ENCODE results near the gene ZNF565. TPM values are rescaled to one million over a fixed set of nuclear protein-coding genes. Genes with fewer than 3 reads are reported as not detected.

ZNF565 gene
- 5.7 TPM for total RNA-seq
- polyA plus RNA-seq = 1 to 10 TPM; 1.0 to 3.5 (median 2.4) TPM

DNA sequence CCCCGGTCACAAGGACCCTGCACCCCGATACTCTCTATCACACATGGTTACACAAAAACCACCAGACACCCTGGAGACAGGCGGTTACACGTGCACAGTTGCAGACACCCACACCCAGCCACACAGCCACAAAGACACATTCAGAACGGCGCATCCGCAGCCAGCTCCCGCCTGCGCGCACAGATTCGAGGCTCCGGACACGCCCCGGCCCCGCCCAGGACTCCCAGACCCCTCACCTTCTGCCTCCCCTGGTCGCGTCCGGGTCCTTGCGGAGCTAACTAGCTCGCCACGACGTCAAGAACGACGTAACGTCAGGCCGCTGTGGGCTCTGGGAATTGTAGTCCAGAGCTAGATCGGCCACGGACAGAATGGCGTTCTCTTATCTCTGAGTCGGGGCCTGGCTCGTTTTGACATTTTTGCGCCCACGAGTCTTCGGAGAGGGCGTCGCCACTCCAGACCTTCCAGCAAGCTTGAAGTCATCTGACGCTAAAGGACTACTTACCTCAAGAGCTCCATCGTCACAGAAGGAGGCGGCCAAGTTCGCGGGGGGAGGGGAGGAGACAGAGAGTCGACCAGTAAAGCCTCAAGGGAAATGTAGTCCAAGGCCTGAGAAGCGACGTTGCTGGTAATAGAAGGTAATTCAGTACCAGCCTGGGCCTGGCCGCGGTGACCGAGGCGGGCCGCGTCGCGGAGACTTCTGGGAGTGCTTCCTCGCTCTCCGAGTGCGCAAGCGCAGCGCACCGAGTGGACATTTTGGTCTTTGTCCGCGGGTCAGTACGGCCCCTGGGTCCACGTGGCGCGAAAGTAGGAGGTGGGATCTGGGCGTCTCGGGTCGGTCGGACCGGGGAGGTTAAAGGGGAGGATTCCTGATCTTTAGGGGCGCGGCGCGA is at the start of gene ZNF565, which contains the start of gene ZNF146:
ZNF565 (minus strand) TSS at position 280 of the 890 bp plus-strand sequence. CDS start 12,680 bp downstream, outside the sequence.
ZNF146 (plus strand) TSS at position 721 of the 890 bp plus-strand sequence. CDS start 21,335 bp downstream, outside the sequence.
- Histone ChIP-seq H3K36me3 (ENCODE audit: control insufficient read depth, insufficient read depth, low read length) (peaks cover 10% of the 10 kb centered on the region), H3K4me1 (ENCODE audit: control insufficient read depth, insufficient read depth, low read length, poor library complexity, severe bottlenecking) (peaks cover 18% of the 10 kb centered on the region), H3K4me3 (ENCODE audit: low read depth, low read length) (peak within 1 kb of the TSS; percentile 97), H3K27ac (ENCODE audit: insufficient read depth, low read length, poor library complexity, severe bottlenecking) (peak within 1 kb of the TSS; percentile 96), H3K9me3 (ENCODE audit: control insufficient read depth in 2 of 2, low read length in 2 of 2) (peaks cover 3 to 5% of the 10 kb centered on the region in 2 experiments), H3K27me3 (ENCODE audit: control insufficient read depth, insufficient read depth, low read length) (no peaks in the 10 kb centered on the region)
- ATAC-seq (ENCODE audit: low read depth in 2 of 2) = peak; percentile 89 to 92
- peak; percentile 93 to 99 (median 97) for DNase-seq
- peaks cover 0 to 7% (median 0%) of the 10 kb centered on the region in 7 donors for H3K9me3 Mint-ChIP-seq
- H3K27ac Mint-ChIP-seq = no peak within 1 kb of the TSS
- no peaks in the 10 kb centered on the region for H3K27me3 Mint-ChIP-seq
- peaks cover 14% of the 10 kb centered on the region for H3K36me3 Mint-ChIP-seq
- H3K4me3 Mint-ChIP-seq = no peak within 1 kb of the TSS
- peaks cover 0 to 26% (median 13%) of the 10 kb centered on the region in 4 donors for H3K4me1 Mint-ChIP-seq

GRCh38 chr19:36259211-36259610 is 44.7 kb upstream of the ZNF565 start:
- Histone ChIP-seq H3K27ac (ENCODE audit: insufficient read depth, low read length, poor library complexity, severe bottlenecking) (no peak overlapping the region), H3K4me1 (ENCODE audit: control insufficient read depth, insufficient read depth, low read length, poor library complexity, severe bottlenecking) (no peaks in the 10 kb centered on the region), H3K4me3 (ENCODE audit: low read depth, low read length) (no peak overlapping the region), H3K36me3 (ENCODE audit: control insufficient read depth, insufficient read depth, low read length) (no peaks in the 10 kb centered on the region), H3K9me3 (ENCODE audit: control insufficient read depth in 2 of 2, low read length in 2 of 2) (peaks cover 0 to 23% of the 10 kb centered on the region in 2 experiments), H3K27me3 (ENCODE audit: control insufficient read depth, insufficient read depth, low read length) (no peaks in the 10 kb centered on the region)
- ATAC-seq (ENCODE audit: low read depth in 2 of 2) (no peak), DNase-seq (no peak)
- no peak overlapping the region for H3K4me3 Mint-ChIP-seq
- H3K36me3 Mint-ChIP-seq = peaks cover 4% of the 10 kb centered on the region
- no peak overlapping the region for H3K27ac Mint-ChIP-seq
- peaks cover 0 to 3% (median 0%) of the 10 kb centered on the region in 4 donors for H3K4me1 Mint-ChIP-seq
- peaks cover 0 to 16% (median 10%) of the 10 kb centered on the region in 7 donors for H3K9me3 Mint-ChIP-seq
- no peaks in the 10 kb centered on the region for H3K27me3 Mint-ChIP-seq

DNA sequence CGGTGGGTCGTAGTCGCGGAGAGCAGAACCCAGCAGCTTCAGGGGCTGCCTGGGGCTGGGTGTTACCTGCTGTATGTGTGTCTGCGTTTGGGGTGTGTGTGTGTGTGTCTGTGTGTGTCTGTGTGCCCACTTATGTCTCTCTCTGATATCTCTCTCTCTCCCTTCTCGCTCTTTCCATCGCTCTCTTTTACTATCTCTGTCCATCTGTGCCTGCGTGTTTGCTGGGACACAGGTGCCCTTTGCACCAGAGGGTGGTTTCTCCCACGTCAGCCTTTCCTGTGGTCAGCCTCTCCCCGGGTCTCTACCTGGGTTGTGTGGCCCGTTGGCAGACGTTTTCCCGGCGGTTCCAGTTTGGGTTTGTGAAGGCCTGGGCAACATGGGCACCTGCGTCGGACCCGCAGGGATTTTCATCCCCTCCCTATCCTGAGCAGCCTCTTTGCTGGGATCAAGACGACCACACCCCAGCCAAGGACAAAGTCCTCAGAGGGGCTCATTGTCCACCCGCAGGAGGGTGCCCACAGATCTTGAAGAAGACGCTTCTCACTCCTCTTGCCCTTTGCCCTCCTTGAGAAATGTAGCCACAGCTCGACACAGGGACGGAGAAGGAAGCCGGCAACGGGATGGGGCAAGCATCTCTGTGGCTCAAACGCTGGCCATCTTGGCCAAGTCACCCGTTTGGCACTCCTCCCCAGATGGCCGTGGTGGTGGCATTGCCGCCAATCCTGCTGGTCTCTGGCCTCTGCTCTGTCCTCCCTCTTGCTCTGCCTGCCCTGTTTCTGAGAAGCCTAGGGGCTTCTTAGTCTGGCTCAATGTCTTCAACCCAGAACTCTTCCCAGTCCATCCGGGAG is 43.8 kb upstream of the ZNF565 start:
- ATAC-seq (ENCODE audit: low read depth in 2 of 2) = no peak
- H3K9me3 ChIP-seq (ENCODE audit: control insufficient read depth in 2 of 2, low read length in 2 of 2) = peaks cover 0 to 23% of the 10 kb centered on the region in 2 experiments
- no peak overlapping the region for H3K4me3 ChIP-seq (ENCODE audit: low read depth, low read length)
- DNase-seq = no peak
- H3K27me3 ChIP-seq (ENCODE audit: control insufficient read depth, insufficient read depth, low read length) = no peaks in the 10 kb centered on the region
- Mint-ChIP-seq H3K27ac (no peak overlapping the region), H3K4me1 (peaks cover 0 to 3% (median 0%) of the 10 kb centered on the region in 4 donors), H3K36me3 (peaks cover 4% of the 10 kb centered on the region), H3K9me3 (peaks cover 0 to 17% (median 9%) of the 10 kb centered on the region in 7 donors), H3K4me3 (no peak overlapping the region), H3K27me3 (no peaks in the 10 kb centered on the region)
- H3K27ac ChIP-seq (ENCODE audit: insufficient read depth, low read length, poor library complexity, severe bottlenecking) = no peak overlapping the region
- no peaks in the 10 kb centered on the region for H3K36me3 ChIP-seq (ENCODE audit: control insufficient read depth, insufficient read depth, low read length)
- no peaks in the 10 kb centered on the region for H3K4me1 ChIP-seq (ENCODE audit: control insufficient read depth, insufficient read depth, low read length, poor library complexity, severe bottlenecking)

GRCh38 chr19:36257520-36257876 is 43.0 kb upstream of the ZNF565 start:
- Histone ChIP-seq H3K9me3 (ENCODE audit: control insufficient read depth in 2 of 2, low read length in 2 of 2) (peaks cover 0 to 23% of the 10 kb centered on the region in 2 experiments), H3K27me3 (ENCODE audit: control insufficient read depth, insufficient read depth, low read length) (no peaks in the 10 kb centered on the region), H3K27ac (ENCODE audit: insufficient read depth, low read length, poor library complexity, severe bottlenecking) (no peak overlapping the region), H3K4me3 (ENCODE audit: low read depth, low read length) (no peak overlapping the region), H3K36me3 (ENCODE audit: control insufficient read depth, insufficient read depth, low read length) (no peaks in the 10 kb centered on the region), H3K4me1 (ENCODE audit: control insufficient read depth, insufficient read depth, low read length, poor library complexity, severe bottlenecking) (no peaks in the 10 kb centered on the region)
- peaks cover 0 to 3% (median 0%) of the 10 kb centered on the region in 4 donors for H3K4me1 Mint-ChIP-seq
- H3K27me3 Mint-ChIP-seq = no peaks in the 10 kb centered on the region
- H3K27ac Mint-ChIP-seq = no peak overlapping the region
- ATAC-seq (ENCODE audit: low read depth in 2 of 2) (no peak), DNase-seq (no peak)
- peaks cover 4% of the 10 kb centered on the region for H3K36me3 Mint-ChIP-seq
- peaks cover 0 to 14% (median 7%) of the 10 kb centered on the region in 7 donors for H3K9me3 Mint-ChIP-seq
- no peak overlapping the region for H3K4me3 Mint-ChIP-seq

DNA sequence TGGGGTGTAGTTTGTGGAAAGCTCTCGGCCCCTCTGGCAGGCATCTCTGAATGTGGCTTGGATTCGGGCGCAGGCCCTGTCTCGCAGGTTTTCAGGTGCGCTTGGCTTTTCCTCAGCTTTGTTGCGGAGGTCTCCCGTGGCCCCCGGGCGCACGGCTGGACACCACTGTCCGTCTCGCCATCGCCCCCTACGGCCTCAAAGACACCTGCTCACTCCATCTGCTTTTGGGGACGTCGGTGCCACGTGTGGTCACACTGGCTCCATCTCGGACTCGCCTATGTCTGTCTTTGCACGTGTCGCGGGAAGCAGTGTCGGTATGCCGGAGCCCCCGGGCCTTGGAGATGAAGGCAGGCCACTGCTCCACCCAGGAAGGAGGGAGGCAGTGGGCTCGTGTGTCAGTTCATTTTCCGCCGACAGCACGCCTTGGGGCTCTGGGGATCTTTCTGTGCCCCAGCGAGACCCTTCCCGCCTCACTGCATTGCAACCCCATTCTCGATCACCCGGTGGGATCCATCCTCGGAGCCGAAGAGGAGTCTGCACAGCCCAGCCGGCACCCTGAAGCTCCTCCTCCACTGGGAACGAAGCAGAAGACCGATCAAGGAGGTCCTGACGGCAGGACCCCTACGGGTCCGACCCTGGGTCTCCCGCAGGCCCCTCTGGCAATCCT is 42.5 kb upstream of the ZNF565 start:
- Histone ChIP-seq H3K27me3 (ENCODE audit: control insufficient read depth, insufficient read depth, low read length) (no peaks in the 10 kb centered on the region), H3K4me1 (ENCODE audit: control insufficient read depth, insufficient read depth, low read length, poor library complexity, severe bottlenecking) (no peaks in the 10 kb centered on the region), H3K27ac (ENCODE audit: insufficient read depth, low read length, poor library complexity, severe bottlenecking) (no peak overlapping the region), H3K4me3 (ENCODE audit: low read depth, low read length) (no peak overlapping the region), H3K36me3 (ENCODE audit: control insufficient read depth, insufficient read depth, low read length) (no peaks in the 10 kb centered on the region), H3K9me3 (ENCODE audit: control insufficient read depth in 2 of 2, low read length in 2 of 2) (peaks cover 0 to 23% of the 10 kb centered on the region in 2 experiments)
- DNase-seq (no peak), ATAC-seq (ENCODE audit: low read depth in 2 of 2) (no peak)
- H3K27me3 Mint-ChIP-seq = no peaks in the 10 kb centered on the region
- peaks cover 0 to 3% (median 0%) of the 10 kb centered on the region in 4 donors for H3K4me1 Mint-ChIP-seq
- H3K36me3 Mint-ChIP-seq = peaks cover 4% of the 10 kb centered on the region
- peaks cover 0 to 14% (median 7%) of the 10 kb centered on the region in 7 donors for H3K9me3 Mint-ChIP-seq
- no peak overlapping the region for H3K4me3 Mint-ChIP-seq
- H3K27ac Mint-ChIP-seq = peak overlapping the region in 1 of 3 donors; percentile 14

- ATAC-seq (ENCODE audit: low read depth in 2 of 2) = no peak
- Histone ChIP-seq H3K27me3 (ENCODE audit: control insufficient read depth, insufficient read depth, low read length) (no peaks in the 10 kb centered on the region), H3K4me3 (ENCODE audit: low read depth, low read length) (no peak overlapping the region), H3K4me1 (ENCODE audit: control insufficient read depth, insufficient read depth, low read length, poor library complexity, severe bottlenecking) (no peaks in the 10 kb centered on the region), H3K36me3 (ENCODE audit: control insufficient read depth, insufficient read depth, low read length) (no peaks in the 10 kb centered on the region), H3K27ac (ENCODE audit: insufficient read depth, low read length, poor library complexity, severe bottlenecking) (no peak overlapping the region), H3K9me3 (ENCODE audit: control insufficient read depth in 2 of 2, low read length in 2 of 2) (peaks cover 0 to 23% of the 10 kb centered on the region in 2 experiments)
- DNase-seq = no peak
- H3K4me3 Mint-ChIP-seq = no peak overlapping the region
- peaks cover 4% of the 10 kb centered on the region for H3K36me3 Mint-ChIP-seq
- peaks cover 0 to 22% (median 11%) of the 10 kb centered on the region in 7 donors for H3K9me3 Mint-ChIP-seq
- peaks cover 0 to 3% (median 0%) of the 10 kb centered on the region in 4 donors for H3K4me1 Mint-ChIP-seq
- H3K27ac Mint-ChIP-seq = no peak overlapping the region
- H3K27me3 Mint-ChIP-seq = no peaks in the 10 kb centered on the region
Observed at GRCh38 chr19:36256064-36256463, 41.6 kb upstream of the ZNF565 start.

DNA sequence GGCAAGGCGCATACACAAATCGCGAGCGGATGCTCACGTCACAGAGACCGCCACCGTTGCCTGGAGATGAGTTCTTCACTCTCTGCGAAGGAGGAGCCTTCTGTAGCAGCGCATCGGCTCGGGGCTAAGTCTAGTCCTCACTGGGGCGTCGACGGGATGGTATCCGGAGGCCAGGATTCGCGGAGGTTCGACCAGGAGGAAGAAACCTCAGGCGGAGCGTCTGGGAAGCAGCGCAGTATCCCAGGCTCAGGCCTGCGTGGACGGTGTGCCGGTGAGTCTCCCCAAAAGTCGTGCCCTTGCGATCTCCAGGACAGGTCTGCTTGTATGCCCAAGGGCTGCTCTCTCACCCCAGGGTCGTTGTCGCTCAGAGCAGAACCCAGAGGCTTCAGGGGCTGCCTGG is 40.9 kb upstream of the ZNF565 start:
- Histone ChIP-seq H3K4me1 (ENCODE audit: control insufficient read depth, insufficient read depth, low read length, poor library complexity, severe bottlenecking) (no peaks in the 10 kb centered on the region), H3K9me3 (ENCODE audit: control insufficient read depth in 2 of 2, low read length in 2 of 2) (peaks cover 0 to 23% of the 10 kb centered on the region in 2 experiments)
- no peaks in the 10 kb centered on the region for H3K27me3 Mint-ChIP-seq

More for the DNA sequence above, 40.9 kb upstream of the ZNF565 start:
- DNase-seq (no peak), ATAC-seq (ENCODE audit: low read depth in 2 of 2) (no peak)
- H3K27ac Mint-ChIP-seq = no peak overlapping the region
- Histone ChIP-seq H3K4me3 (ENCODE audit: low read depth, low read length) (no peak overlapping the region), H3K36me3 (ENCODE audit: control insufficient read depth, insufficient read depth, low read length) (no peaks in the 10 kb centered on the region), H3K27me3 (ENCODE audit: control insufficient read depth, insufficient read depth, low read length) (no peaks in the 10 kb centered on the region), H3K27ac (ENCODE audit: insufficient read depth, low read length, poor library complexity, severe bottlenecking) (no peak overlapping the region)
- peaks cover 4% of the 10 kb centered on the region for H3K36me3 Mint-ChIP-seq
- H3K4me3 Mint-ChIP-seq = no peak overlapping the region
- H3K9me3 Mint-ChIP-seq = peaks cover 0 to 22% (median 11%) of the 10 kb centered on the region in 7 donors
- peaks cover 0 to 3% (median 0%) of the 10 kb centered on the region in 4 donors for H3K4me1 Mint-ChIP-seq
